NCI-H510A treated with DMSO at 0.1 percent for 48 hours (cell line): ENCODE measurements around the gene ARHGAP10.
"Not testable (repeated sequence)": the region's sequence is repeated elsewhere in the genome, so short reads cannot be mapped to it uniquely, and the experiment has no call there.

Source experiments
- DNase-seq: peaks from one replicate; lab custom pipeline; 2025; lab: John Stamatoyannopoulos, UW

The ARHGAP10 gene

DNA sequence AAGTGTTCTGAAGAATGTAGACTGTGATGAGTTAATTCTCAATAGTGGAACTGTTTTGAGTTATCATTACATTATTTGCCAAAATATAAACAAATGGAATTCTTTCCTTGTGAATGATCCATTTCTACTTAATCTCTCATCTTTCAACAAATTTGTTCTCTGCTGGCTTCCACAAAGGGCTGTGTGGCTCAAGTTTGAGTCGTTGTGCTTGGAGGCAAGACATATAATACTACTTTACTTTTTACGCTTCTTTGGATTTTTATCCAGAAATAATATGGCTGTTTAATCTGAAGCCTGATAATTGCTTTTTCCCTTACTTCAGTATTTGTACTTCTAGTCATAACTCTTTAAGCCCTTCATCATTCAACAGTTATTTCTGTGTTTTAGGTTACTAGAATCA, 169.5 kb downstream of the ARHGAP10 start:
- no peak for DNase-seq

DNA sequence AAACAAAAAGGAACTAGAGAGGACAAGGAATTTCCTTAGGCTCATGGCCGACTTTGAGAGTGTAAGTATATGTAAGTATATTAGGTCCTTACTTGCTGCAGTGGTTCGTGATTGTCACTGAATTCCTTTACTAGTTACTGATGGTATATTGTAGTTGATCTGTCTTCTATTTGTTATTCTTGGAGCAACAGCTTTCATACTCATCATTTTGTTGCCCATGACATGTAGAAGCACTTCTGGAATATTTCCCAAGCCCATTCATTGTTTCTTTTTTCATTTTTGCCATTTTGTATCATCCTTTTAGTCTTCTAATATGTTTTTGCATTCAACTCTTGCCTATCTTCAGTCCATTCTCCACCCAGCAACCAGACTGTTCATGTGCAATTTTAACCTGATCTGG, 170.0 kb downstream of the ARHGAP10 start:
- DNase-seq = no peak

DNA sequence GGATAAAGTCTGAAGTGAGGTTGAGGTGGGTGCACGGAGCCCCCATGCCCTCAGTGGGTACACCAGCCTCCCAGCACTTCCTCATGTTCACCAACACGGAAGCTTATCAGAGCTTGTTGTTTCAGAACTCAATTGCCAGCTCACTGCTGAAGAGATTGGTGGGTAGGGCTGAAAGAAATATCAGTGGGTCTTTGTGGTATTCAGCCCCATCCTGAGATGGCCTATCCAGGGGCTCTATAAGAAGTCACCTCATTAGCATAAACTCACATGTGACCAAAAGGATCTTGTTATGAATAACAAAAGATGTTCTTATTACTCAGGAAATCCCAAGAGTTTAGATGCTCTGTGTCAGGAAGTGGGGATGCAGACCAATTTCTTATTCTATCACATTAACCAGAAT, 177.3 kb downstream of the ARHGAP10 start:
- DNase-seq = no peak

DNA sequence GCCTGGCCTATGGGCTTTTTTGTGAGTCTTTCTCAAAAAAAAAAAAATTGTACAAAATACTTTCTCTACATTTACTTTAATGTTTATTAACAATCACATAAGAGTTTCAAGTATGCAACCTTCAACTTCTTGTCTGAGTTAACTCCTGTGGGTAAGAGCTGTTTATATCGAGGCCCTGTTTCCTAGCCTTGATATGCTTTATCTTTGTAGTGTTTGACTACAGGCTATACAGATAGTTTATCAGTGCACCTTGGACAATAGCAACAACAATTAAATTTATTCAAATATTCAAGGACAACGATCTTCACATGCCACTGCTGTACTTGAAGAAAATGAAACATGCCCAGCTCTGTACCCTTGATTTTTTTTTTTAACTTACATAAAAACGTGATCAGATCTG, 178.4 kb downstream of the ARHGAP10 start:
- DNase-seq = no peak

DNA sequence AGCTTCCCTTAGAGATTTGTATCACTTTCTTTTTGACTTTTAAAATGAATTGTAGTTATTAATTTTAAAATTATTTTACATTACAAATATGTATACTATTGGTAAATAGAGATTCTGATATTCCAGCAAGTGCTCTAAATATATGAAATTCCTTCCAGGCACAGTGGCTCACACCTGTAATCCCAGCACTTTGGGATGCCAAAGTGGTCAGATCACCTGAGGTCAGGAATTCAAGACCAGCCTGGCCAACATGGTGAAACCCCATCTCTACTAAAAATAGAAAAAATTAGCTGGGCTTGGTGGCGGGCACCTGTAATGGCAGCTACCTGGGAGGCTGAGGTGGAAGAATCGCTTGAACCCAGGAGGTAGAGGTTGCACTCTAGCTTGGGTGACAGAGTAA, 180.2 kb downstream of the ARHGAP10 start:
- not testable (repeated sequence) for DNase-seq

DNA sequence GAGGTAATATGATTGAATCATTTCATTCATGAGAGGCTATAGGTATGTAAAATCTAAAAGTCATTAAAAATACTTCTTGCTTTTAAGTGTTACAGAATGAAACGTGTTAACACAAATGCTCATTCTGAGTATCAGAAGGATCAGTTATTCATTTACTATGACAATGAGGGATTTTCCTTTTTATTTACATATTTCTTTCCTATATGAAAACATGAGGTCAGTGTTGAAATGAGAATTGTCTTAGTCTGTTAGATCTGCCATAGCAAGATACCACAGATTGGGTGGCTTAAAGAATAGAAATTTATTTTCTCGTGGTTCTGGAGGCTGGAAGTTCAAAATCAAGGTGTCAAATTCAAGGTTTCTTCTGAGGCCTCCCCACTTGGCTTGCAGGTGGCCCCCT, 181.2 kb downstream of the ARHGAP10 start:
- DNase-seq = no peak

DNA sequence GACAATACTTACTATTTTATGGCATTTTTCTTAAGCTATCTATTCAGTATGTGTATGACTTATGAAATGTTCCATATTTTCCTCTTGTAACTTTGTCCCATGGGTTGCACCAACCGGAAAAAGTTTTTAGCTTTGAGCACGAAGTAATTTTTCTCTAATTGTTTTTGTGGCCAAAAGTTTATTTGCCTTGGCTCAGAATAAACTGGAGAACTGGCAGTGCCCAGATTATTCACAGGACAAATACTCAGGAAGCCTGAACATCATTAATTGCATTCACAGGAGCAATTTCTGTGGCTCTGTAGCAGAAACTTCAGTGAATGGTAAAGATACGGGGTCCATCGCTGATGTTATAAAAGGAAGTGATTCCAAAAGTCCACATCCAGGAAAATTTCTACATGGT, 184.5 kb downstream of the ARHGAP10 start:
- no peak for DNase-seq

DNA sequence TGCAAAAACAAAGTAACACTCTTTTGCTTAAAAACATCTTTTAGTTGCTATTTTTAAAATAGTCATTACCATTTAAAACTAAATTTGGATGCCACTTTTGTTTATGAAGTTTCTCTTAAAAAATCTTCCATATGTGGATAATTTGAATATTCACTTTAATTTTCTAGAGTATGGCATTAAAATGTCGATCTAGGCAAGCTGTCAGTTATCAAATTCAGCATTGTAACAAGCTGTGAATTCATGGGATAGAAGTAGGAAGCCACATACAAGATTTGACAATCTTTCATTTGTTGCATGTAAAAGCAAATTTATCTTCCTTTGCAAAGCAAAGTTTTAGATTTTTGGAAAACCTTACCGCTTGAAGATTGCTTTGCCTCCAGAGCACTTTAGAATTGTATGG, 191.5 kb downstream of the ARHGAP10 start:
- DNase-seq = no peak

DNA sequence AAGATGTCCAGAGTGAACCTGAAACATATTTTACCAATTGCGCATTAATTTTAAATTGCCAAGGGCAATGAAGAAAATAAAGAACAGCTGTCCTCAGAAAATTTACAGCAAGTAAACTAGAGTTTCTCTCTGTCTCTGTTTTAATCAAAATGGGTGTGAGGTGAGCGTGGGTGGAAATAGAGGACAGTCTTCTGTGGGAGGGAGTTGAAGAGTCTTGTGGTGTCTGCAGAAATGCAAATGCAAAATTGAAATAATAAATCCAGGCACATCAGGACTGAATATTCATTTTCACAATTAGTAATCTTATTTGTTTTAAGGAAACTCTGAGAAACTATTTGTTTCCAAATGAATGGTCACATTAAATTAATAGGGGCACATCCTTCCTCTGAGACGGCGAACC, 192.0 kb downstream of the ARHGAP10 start:
- DNase-seq = no peak

DNA sequence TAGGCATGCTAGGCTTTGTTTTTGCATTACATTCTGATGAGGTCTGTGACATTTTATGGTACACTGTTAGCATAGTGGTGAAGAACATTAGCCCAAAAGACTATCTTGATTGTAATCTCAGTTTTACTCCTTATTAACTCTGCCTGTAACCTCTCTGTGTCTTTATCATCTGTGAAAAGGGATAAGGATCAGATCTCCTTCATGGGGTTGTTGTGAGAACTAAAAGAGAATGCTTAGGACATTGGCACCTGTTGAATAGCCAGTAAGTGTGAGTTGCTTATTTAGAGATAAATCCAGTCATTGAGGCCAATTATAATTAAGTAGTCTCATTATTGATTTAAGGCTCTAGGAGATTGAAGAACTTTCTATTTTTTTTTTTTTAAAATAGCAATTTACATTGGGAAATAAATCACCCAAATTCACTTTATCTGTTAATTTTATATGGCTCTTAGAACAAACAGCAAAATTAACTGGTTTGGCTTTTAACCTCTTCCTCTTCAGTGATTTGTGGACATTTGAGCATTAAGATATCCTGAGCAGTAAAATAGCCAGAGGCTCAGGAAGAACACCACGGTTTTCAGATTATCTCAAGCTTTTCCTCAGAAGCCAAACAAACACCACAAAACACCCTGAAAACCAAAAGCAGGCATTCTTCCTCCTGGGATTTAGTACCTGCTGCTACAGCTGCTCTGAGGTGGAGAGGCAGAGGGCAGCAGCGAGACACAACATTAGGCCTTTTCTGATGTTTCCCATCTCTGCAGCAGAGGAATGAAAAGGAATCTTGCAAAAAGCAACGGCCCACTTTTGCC, 192.9 kb downstream of the ARHGAP10 start:
- peak; percentile 2 for DNase-seq

DNA sequence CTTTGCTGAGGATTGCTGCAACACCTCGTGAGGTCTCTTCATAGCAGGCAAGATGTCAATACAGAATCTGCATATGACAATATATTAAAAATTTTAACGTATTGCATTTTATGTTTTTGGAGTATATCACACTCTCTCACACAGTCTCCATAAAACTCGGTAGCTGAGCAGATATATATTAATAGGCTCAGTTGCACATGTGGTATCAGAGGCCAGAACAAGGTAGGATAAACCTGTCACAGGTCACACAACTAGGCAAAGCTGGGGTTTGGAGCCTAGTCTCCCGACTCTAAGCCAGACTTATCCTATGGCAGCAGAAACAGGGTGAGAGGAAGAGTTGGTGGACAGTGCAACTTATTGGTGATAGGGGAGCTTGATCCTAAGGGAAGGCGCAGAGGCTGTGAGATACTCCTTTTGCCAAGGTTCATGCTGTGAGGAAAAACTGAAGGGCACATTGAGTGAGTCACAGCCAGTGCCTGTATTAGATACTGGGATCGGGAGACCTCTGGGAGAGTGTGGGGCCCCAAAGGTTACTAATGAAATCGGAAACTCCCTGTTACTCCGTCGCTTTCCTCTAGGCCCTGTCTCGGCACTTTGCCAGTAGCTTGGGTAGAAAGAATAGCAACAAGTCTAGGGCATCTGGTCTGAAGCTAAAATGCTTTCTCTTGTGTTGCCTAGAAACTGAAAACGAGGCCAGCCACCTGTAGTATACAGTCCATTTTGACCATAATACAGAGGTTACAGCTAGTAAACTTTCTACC, 195.7 kb downstream of the ARHGAP10 start:
- DNase-seq = no peak

DNA sequence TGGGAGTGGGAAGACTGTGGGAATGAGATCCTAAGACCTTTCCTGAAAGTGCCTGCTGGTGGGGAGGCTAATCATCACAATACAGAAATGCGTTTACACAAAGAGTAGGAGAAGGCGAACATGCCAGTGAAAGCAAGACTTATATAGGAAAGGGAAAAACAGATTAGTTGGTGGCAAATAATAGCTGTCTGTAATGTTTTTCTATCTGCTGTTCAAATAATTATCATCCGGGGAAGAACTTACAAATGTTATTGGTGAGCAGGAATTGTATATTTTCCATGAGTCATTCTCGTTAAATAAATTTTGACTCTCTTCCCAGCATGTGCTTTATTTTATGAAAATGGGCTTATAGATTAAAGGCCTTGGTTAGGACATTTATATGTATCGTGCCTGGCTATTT, 196.5 kb downstream of the ARHGAP10 start:
- DNase-seq = no peak

DNA sequence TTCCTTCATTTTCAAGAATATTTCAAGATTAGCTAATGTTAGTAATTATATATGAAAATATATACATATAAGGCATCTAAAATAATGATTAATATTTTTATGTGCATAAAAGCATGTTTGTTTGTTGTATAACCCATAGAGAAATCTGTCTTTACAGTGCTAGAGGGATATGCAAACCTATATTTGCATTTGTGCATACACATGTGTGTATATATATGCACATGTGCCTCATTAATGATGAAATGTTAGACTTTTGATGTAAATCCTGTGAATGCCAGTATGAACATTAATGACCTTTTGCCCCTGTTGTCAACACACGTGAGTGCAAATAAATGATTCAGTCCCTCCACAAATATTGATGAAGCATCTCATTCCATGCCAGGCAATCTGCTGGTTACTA, 197.9 kb downstream of the ARHGAP10 start:
- DNase-seq = no peak

DNA sequence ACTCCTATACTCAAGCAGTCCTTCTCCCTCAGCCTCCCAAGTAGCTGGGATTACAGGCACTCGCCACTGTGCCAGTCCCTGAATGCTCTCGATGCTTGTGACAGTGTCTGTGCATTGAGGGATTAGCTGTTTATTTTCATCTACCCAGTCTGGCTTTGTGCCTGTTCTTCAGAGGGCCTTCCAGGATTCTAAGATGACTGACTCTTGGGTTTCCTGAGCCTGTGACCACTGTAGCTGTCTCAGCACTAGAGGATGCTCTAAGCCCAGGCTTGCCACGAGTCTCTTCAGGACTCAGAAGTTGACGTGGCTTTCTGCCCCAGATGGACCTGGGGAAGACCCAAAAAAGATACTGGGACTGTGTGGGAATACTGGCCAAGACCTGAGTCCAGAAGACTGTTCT, 201.4 kb downstream of the ARHGAP10 start:
- DNase-seq = no peak

DNA sequence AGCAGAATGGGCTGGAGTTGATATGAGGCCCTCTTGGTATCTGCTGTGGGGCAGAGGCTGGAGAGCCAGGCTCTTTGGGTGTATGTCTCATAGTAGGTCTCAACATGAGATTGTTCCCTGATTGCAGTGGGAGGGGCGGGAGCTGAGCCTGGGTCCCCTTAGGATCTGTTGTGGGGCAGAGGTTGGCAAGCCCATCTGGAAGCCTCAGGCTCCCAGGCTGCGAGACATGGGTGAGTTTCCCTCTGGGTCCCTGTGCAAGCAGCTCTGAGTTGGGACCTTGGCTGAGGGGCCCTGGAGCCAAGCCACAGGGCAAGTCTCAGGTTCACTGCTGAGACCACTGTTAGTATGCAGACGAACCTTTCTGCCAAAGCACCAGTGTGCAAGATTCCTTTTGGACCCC, 201.9 kb downstream of the ARHGAP10 start:
- DNase-seq = no peak

DNA sequence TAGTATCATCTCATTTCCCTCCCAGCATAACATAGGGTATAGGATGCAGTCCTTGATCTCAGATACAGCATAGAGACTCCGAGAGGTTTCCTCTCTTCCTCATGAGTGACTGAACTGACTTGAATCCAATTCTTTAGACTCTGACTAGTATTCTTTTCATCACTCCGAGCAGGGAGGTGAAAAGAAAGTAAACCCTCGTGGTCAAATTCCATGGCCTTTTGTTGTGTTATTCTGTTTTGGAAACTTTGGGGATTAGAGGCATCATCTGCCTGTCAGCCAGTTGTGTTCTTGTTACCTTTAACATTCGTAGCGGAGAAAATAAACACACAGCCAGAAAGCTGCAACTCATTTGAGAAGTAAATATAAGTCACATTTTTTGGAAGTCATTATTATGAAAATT, 206.6 kb downstream of the ARHGAP10 start:
- no peak for DNase-seq

DNA sequence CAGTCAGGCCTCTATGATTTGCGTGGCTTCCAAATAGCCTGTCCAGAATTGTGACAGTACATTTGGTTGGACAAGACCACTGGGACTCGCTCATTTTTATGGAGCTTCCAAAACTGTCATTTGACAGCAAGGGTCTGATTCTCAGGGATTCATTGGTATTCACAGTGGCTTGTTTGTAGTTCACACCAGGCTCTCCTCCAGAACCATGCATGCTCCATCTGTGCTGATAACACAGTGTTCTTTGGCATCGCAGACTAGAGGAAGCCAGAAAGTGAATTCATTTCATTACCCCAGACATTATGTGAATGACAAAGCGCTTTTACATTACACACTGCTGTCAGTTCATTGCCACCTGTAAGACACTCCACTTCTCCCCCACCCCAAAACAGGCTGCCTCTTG, 208.3 kb downstream of the ARHGAP10 start:
- no peak for DNase-seq

DNA sequence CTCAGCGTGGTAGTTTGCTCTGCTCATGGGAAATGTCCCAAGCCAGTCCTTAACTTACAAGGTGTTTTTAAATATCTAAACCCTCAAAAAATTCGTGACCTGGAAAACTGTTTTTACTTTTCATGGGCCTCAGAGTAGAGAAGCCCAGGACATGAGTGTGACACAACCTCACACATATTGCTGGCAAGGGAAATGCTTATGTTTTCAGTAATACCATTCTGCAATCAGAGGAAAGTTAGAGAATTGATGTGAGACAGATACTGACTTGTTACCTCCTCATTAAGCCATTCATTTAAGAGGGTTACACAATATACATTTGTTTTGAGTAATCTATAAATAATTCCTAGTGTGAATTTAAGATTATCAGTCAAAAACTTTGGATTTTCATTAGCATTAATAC, 209.5 kb downstream of the ARHGAP10 start:
- DNase-seq = no peak

DNA sequence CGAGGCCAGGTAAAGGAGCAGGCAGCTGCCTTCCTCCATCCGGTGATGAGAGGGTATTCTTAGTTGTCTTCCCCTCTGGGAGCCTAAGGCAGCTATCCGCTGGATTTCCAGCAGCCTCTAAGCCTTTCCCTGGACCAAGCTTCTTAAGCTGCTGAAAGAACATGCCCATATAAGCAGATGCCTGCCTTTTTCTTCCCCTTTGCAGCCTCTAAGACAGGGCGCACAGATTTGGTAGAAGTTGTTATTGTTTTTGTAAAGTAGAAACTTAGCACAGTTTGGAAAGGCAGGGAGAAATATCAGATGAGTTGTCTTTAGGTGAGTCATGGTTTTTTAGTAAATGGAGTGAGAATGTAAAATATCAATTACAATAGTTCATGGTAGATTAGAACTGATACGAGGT, 210.8 kb downstream of the ARHGAP10 start:
- DNase-seq = no peak

DNA sequence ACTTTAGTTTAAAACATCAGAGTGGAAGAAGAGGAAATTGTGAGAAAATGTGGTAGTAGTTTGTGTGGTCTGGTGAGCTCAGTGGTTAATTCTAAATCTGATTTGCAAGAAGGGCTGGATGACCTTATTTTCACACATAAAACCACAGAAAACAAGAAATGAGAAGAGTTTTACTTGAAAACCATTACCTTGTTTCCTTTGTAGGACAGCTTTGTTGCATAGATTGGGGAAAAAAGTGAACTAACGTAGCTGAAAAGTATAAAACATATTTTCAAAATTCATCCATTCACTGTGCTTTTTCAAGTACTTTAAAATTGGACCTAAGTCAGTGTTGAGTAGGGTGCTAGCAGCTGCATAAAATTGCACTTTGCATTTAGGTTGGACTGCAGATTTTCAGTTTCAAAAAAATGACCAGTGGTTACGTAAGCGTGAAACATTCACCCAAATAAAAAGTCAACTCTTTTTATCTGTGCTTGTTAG, 211.3 kb downstream of the ARHGAP10 start:
- no peak for DNase-seq

DNA sequence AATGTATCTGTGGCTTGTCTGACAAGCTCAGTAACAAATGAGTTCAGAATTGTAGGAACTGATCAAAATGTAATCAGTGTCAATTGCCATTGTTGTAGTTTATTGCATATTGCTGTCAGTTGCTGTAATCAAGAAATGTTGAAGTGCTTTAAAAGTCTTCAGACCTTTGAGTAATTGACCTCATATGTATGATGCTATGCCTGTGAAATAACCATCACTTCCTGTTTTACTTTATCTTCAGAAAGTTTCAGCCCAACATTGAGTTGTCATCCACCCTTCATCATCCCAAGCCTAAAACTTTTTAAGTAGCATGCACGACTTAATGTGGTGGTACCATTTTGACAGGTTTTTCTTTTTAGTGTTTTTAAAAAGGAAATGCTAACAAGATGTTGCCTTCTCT, 212.4 kb downstream of the ARHGAP10 start:
- no peak for DNase-seq

DNA sequence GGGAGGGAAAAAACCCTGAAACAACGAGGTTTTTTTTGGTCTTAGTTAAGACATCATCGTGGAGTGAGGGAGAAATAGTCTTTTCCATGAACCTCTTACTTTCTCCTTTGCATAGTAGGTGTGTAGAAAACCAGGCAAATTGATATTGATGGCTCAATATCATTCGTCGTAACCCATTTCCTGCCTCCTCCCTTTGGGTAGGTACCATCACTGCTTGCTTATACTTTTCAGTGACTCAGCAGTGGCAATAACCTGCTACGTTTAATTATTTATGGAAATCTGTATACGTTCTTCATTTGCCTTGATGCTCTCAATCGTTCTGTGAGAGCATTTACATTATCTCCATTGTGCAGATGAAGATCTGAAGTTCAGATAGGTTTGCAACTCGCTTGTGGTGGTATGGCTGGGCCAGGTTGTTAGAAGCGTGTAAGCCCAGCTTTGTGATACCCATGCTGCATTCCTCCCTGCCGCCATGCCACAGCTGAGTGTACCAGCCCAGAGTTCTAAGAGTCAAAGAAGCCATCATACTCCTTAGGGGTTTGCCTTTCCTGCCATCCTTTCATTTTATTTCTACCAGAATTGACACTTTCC, 212.9 kb downstream of the ARHGAP10 start:
- DNase-seq = no peak

DNA sequence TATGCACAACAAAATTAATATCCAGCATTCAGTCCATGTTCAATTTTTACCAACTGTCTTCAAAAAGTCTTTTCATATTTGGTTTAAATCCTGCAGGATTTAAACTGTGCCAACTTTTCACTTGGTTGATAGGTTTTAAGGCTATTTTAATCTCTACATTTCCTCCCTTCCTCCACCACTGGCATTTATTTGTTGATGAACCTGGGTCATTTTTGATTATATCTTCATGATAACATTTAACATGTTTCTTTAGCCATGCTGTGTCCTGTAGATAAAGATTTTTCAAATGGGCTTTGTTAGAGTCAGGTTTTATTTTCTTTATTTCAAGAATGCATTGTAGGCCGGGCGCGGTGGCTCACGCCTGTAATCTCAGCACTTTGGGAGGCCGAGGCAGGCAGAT, 216.4 kb downstream of the ARHGAP10 start:
- no peak for DNase-seq
